ENCODE measurements around the gene CACNA1D. TPM values are rescaled to one million over a fixed set of nuclear protein-coding genes. Genes with fewer than 3 reads are reported as not detected.
A peak's percentile ranks its signal among the peaks of the same experiment; 100 is the strongest.

CACNA1D gene
- total RNA-seq, 4 donors from 2014 or later: 0.75 to 2.5 (median 1.2) TPM

- Histone ChIP-seq H3K4me3 (no peak overlapping the region), H3K9me3 (no peaks in the 10 kb centered on the region), H3K27me3 (peaks cover 0 to 8% (median 0%) of the 10 kb centered on the region in 4 donors), H3K27ac (replicated peaks in 1 of 4) (no peak overlapping the region), H3K36me3 (no peaks in the 10 kb centered on the region), H3K4me1 (peaks cover 0 to 22% (median 20%) of the 10 kb centered on the region in 4 donors)
- DNase-seq (ENCODE audit: extremely low spot score): no peak
- WGBS: 84% methylated on average over 12 of the region's 14 CpGs
- TF ChIP-seq CTCF (IDR thresholded peaks at IDR 0.05) (no peak), POLR2A (IDR thresholded peaks at IDR 0.05; ENCODE audit: low read depth) (no peak), EP300 (IDR thresholded peaks at IDR 0.05) (no peak), POLR2AphosphoS5 (IDR thresholded peaks at IDR 0.05) (no peak)
- intact Hi-C loops (cut with DNase I): no loop called here
Observed at GRCh38 chr3:53772562-53772961, 278.2 kb downstream of the CACNA1D start.

- peaks cover 0 to 22% (median 20%) of the 10 kb centered on the region in 4 donors for H3K4me1 ChIP-seq
- H3K27ac ChIP-seq (replicated peaks in 1 of 4): peak overlapping the region in 1 of 4 donors; percentile 18
- H3K36me3 ChIP-seq: no peaks in the 10 kb centered on the region
- H3K9me3 ChIP-seq: no peaks in the 10 kb centered on the region
- H3K4me3 ChIP-seq: no peak overlapping the region
- no peak for DNase-seq (ENCODE audit: extremely low spot score)
- WGBS: 58% methylated on average over 5 of the region's 5 CpGs
- TF ChIP-seq CTCF (IDR thresholded peaks at IDR 0.05) (no peak), EP300 (IDR thresholded peaks at IDR 0.05) (no peak), POLR2A (IDR thresholded peaks at IDR 0.05; ENCODE audit: low read depth) (no peak), POLR2AphosphoS5 (IDR thresholded peaks at IDR 0.05) (no peak)
- intact Hi-C loops (cut with DNase I): no loop called here
- H3K27me3 ChIP-seq: peaks cover 0 to 8% (median 0%) of the 10 kb centered on the region in 4 donors
Observed at GRCh38 chr3:53773021-53773436, 278.6 kb downstream of the CACNA1D start.

DNA sequence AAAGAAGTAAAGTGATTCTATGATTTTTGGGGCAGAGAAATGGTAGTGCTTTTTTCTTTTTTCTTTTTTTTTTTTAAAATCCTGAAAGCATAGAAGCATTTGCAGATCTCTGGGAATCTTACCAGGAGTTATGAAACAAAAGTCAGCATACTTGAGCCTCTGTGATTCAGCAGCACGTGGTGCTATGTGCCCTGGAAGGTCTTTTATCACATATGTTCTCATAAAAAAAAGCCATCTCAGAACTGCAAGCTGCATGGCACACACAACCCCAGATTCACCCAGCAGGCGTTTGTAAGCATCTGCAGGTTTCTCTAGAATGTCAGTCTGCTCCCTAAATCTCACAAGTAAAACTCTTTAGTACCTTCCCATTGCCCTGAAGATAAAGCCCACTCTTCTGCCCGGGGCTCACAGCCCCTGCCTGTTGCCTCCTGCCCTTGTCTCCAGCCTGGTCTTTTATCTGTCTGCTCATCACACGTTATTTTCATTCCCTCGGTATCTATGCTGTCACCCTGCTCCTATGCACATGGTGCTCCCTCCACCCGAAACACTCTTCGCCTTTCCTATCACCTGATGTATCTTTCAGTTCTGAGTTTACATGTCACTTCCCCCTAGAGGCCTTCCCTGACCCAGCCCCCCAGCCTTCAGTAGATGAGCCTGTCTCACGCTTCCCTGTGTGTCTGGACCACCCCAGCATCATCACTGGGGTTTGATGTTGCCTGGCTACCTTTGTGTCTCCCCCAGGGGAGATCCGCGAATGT lies 279.4 kb downstream of the CACNA1D start:
- no peak overlapping the region for H3K4me3 ChIP-seq
- peaks cover 0 to 22% (median 20%) of the 10 kb centered on the region in 4 donors for H3K4me1 ChIP-seq
- no peaks in the 10 kb centered on the region for H3K36me3 ChIP-seq
- 64% methylated on average over 10 of the region's 10 CpGs for WGBS
- H3K9me3 ChIP-seq: no peaks in the 10 kb centered on the region
- no peak for TF ChIP-seq CTCF (IDR thresholded peaks at IDR 0.05)
- TF ChIP-seq POLR2AphosphoS5 (IDR thresholded peaks at IDR 0.05): no peak
- TF ChIP-seq EP300 (IDR thresholded peaks at IDR 0.05): no peak
- TF ChIP-seq POLR2A (IDR thresholded peaks at IDR 0.05; ENCODE audit: low read depth): no peak
- peaks cover 0 to 8% (median 0%) of the 10 kb centered on the region in 4 donors for H3K27me3 ChIP-seq
- DNase-seq (ENCODE audit: extremely low spot score): no peak
- peak overlapping the region in 1 of 4 donors; percentile 25 for H3K27ac ChIP-seq (replicated peaks in 1 of 4)
- intact Hi-C loops (cut with DNase I): no loop called here

DNA sequence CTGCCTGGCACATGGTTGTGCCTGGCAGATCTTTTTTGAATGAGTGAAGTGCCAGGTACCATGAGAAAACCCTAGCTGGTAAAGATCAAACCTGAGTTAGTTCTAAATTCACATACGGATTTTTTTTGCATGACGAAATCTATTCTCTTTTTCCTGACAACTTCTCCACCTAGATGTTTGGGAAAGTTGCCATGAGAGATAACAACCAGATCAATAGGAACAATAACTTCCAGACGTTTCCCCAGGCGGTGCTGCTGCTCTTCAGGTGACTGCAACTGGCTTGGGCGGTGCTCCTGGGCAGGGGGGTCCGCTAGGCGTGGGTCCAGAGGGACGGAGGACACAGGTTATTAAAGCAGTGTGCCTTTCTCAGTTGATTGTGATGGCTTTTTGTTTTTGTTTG lies 280.0 kb downstream of the CACNA1D start:
- Histone ChIP-seq H3K9me3 (no peaks in the 10 kb centered on the region), H3K4me3 (no peak overlapping the region), H3K4me1 (peaks cover 0 to 22% (median 20%) of the 10 kb centered on the region in 4 donors), H3K27me3 (peaks cover 0 to 1% (median 0%) of the 10 kb centered on the region in 4 donors), H3K36me3 (no peaks in the 10 kb centered on the region), H3K27ac (replicated peaks in 1 of 4) (no peak overlapping the region)
- intact Hi-C loops (cut with DNase I): no loop called here
- WGBS: 86% methylated on average over 8 of the region's 8 CpGs
- TF ChIP-seq CTCF (IDR thresholded peaks at IDR 0.05): no peak
- no peak for TF ChIP-seq EP300 (IDR thresholded peaks at IDR 0.05)
- no peak for TF ChIP-seq POLR2AphosphoS5 (IDR thresholded peaks at IDR 0.05)
- TF ChIP-seq POLR2A (IDR thresholded peaks at IDR 0.05; ENCODE audit: low read depth): no peak
- no peak for DNase-seq (ENCODE audit: extremely low spot score)

Measured in esophagus muscularis mucosa (tissue), 4 donors.